GM21528 (cell line): ENCODE data around the gene ZNF888.
"Not testable (repeated sequence)": the region's sequence is repeated elsewhere in the genome, so short reads cannot be mapped to it uniquely, and the experiment has no call there.

Experiments used
- ATAC-seq: cut with Tn5 transposase; IDR thresholded peaks from one replicate; pipeline ENCODE4 v1.9.1; 2021; ENCODE audit warnings: mild to moderate bottlenecking, moderate library complexity; ENCODE audit not compliant: unreplicated experiment, low FRiP score

ZNF888 gene

DNA sequence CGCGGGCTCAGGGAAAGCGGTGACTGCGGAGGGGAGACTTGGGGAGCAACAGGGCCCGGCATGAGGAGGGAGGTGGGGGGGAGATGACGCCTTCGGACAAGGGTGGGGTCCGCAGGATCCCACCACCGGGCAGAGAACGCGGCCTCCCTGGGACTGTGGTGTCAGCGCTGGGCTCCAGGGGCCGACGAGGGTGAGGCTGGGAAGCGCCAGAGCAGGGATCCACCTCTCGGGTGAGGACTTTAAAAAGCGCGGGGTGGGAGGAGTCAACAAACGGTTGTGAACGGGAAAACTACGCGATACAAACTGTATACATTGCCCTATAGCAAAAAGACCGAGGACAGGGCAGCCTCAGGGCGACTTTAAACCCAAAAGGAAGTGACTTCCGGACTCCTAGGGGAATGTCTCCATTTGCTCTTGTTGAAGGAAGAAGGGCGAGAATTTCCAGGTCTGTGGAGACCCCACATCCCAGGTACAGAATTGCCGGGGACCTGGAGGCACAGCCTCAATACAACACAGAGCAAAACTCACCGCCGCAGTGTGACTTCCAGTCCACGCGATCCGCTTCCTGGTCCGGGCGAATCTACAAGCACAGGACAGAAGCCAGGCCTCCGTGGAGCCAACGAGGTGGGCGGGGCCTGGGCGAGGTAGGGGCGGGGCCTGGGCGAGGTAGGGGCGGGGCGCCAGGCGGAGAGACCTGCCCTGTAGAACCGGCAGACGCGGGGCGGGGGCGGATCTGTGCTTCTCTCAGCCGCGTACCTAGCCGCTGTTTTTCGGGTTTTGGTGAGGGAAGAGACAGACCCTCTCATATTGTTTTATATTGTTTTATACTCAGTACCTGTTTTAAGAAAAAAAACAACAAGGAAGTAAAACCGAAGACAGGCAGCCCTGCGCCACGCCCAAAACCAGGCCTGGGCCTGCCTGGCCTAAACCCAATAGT, at the start of gene ZNF888:
Gene ZNF888 (minus strand): TSS at position 588 of the 937 bp plus-strand sequence. CDS start 5,555 bp downstream, outside the sequence.
- ATAC-seq: no peak

DNA sequence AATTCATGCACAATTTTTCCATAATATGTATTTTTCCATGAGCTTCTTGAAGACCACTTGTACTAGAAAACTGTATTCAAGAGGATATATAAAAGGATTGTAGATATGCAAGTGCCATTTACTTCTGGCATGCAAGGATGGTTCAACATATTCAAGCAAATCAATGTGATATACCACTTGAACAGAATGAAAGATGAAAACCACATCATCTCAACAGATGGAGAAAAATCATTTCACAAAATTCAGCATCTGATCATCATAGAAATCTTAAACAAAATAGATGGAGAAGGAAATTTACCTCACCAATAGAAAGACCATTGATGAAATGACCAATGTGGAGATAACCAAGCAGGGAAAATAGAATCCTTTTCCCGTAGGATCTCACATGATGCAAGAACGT, 44.5 kb upstream of the ZNF888 start:
- no peak for ATAC-seq

DNA sequence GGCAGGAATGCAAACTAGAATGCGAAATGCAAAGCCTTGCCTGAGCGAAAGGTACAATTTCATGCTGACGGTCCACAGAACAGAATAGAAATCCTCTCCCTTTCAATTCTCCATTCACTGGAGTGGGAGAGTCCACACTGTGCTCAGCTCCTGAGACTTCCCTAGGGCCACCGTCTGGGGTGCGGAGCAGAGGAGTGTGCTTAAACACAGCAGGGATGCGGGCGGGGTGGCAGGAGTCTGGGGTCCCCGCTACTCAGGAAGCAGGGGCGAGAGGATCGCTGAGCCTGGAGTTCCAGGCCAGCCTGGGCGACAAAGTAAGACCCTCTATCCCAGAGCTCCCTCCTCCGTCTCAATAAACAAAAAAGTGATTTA, 40.0 kb upstream of the ZNF888 start:
- peak; percentile 22 for ATAC-seq

DNA sequence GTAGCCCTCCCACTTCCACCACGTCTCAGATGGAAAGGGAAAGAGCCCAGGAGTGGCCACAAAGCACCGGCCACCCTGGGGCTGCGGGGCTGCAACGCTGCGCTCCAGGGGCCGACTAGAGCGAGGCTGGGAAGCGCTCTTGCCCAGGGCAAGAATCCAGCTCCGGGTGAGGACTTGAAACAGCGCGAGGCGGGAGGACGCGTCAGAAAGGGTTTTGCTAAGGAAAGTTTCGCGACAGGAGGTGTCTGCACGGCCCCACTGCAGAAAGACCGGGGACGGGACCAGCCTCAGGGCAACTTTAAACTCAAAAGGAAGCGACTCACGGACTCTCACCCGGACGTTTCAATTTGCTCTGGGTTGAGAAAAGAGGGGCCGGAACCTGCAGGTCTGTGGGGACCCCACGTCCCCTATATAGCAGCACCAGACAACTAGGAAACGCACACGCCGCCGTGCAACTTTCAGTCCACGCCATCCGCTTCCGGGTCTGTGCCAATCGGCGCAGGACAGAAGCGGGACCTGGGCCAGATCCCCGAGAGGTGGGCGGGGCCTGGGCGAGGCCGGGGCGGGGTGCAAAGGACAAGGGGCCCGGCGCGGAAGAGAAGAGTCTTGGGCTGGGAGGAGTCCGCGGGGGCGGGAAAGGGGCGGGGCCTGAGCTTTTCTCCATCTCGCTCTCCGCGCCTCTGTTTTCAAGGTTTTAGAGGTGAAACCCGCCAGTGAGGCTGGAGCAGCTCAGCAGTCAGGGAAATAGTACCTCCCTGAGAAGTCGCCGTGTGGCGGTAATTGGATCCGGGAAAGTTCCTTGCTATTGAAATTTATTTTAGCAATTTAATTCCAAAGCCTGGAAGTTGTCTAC, 39.4 kb upstream of the ZNF888 start, which contains the start of gene ZNF816:
Gene ZNF816 (minus strand): TSS at position 488 of the 853 bp plus-strand sequence. CDS start 6,792 bp downstream, outside the sequence.
- ATAC-seq: peak; percentile 96

GRCh38 chr19:52961981-52962380, 38.8 kb upstream of the ZNF888 start:
- ATAC-seq: no peak

GRCh38 chr19:52959613-52960295, 36.5 kb upstream of the ZNF888 start:
- ATAC-seq: no peak

GRCh38 chr19:52957591-52957990, 34.4 kb upstream of the ZNF888 start:
- ATAC-seq: no peak

DNA sequence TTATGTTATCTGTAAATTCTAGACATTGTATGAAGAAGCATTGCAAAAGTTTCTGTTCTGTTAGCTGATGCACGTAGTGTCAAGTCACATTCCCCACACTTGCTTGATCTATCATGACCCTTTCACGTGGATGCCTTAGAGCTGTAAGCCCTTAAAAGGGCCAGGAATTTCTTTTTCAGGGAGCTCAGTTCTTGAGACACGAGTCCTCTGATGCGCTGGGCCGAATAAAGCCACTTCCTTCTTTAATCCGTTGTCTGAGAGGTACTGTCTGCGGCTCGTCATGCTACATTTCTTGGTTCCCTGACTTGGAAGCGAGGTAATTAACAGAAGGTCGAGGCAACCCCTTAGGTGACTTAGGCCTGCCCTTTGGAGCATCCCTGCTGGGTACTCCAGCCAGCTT, 33.7 kb upstream of the ZNF888 start:
- ATAC-seq: no peak

DNA sequence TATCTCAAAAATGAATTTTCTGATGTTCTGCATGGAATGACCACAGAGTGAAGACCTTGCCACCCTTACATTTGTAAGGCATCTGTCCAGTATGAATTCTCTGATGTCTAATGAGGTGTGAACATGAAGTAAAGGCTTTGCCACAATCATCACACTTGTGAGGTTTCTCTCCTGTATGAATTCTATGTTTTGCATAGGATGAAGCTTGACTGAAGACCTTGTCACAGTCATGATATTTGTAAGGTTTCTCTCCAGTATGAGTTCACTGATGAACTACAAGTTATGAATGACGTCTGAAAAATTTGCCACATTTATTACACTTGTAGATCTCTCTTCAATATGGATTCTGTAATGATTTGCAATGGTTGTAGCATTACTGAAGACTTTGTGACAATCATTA, 26.2 kb upstream of the ZNF888 start:
- ATAC-seq: no peak

DNA sequence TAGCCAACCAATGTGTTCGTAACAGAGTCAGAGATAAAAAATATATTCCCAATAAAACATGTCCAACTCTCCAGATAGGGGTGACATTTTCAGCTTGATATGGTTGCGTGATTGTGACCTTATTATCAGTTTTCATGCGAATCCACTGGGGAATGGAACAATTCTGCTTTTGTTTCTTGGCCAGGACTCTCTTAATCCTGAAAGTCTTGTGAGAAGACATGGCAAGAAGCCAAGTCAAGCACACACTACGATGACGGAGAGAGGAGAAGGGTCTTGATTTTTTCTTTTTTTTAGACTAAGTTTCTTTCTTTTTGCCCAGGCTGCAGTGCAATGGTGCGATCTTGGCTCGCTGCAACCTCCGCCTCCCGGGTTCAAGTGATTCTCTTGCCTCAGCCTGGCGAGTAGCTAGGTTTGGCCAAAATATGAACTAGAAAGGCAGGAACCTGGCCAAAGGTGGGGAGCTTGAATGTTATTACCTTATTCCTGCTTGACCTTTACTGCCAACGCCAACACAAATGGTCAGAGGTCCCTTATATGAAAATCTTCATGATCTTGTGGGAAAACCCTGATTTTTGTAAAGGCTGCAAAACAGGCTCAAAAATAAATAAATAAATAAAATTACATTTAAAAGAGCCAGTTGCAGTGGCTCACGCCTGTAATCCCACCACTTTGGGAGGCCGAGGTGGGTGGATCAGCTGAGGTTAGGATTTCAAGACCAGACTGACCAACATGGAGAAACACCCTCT, 25.0 kb upstream of the ZNF888 start:
- no peak for ATAC-seq

DNA sequence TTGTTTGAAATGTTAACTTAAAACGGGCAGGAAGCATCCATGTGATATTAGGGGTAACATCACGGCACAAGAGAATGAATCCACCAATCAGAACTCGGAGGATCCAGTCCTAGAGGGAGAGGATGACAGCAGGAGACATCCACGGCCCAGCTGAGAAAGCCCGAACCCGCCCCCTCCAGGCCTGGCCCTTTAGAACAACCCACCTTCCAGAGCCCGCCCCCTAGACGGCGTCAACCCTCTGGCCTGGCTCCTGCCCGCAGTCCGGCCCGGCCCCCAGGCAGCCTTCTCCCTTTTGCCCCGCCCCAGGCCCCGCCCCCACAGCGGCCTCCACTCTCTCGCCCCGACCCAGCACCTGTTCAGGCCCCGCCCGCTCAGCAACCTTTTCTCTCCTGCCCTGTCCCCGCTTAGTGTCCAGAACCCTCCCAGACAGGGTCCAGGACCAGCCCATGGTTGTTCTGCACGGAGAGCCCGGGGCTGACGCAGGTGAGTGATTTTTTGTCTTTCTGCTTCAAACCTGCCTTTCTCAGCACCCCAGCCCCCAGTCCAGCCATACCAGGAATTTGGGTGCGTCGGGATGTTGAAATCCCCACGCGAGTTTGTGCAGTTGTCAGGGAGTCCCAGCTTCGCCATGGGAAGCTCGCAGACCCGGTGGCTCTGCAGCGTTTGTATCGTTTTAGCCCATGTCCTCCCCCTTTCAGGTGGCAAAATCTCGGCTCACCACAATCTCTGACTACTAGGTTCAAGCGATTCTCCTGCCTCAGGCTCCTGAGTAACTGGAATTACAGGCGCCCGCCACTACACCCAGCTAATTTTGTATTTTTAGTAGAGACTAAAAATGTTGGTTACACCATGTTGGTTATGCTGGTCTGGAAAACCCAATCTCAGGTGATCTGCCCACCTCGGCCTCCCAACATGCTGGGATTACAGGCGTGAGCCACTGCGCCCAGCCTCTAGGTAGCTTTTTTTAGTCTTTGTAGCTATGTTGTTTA, 23.4 kb upstream of the ZNF888 start:
- ATAC-seq: no peak

DNA sequence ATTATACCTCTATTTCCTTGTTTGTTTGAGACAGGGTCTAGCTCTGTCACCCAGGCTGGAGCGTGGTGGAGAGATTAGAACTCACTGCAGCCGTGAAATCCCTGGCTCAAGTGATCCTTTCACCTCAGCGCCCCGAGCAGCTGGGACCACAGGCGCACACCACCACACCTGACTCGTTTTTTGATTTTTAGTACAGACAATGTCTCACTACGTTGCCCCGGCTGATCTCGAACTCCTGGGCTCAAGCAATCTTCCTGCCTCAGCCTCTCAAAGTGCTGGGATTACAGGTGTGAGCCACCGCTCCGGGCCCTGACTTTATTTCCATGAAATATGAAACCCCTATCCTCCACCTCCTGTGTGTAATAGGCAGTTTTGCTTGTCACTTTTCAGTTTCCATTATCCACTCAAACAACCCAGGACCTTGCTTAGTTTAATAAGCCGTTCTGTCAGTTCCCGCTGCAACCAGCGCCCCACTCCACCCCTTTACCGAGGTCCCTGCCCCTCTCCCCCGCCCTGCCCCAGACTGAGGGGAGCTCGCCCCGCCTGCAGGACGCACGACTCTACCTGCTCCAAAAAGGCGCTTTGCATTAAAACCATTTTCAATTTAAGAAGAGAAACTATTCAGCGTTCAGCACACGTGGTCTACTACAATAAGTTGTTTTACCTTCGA, 22.6 kb upstream of the ZNF888 start:
- no peak for ATAC-seq

DNA sequence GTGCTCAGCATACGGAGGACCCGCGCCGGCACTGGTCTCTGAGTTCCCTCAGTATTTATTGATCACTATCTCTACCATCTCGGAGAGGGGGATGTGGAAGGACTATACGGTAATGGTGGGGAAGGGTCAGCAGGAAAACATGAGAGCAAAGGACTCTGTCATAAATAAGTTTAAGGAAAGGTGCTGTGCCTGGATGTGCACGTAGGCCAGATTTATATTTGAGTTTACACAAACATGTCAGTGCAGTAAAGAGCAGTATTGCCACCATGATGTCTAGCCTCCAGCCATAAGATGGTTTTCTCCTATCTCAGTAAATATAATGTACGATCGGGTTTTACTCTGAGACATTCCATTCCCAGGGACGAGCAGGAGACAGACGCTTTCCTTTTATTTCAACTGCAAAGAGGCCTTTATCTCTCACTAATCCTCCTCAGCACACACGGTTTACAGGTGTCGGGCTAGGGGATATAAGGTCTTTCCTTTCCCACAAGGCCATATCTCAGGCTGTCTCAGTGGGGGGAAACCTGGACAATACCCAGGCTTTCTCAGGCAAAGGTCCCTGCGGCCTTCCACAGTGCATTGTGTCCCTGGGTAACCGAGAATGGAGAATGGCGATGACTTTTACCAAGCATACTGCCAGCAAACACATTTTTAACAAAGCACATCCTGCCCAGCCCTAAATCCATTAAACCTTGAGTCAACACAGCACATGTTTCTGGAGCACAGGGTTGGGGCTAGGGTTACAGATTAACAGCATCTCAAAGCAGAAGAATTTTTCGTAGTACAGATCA, 21.7 kb upstream of the ZNF888 start:
- ATAC-seq: not testable (repeated sequence)

- no peak for ATAC-seq
Observed at GRCh38 chr19:52943884-52944643, 20.8 kb upstream of the ZNF888 start.

GRCh38 chr19:52943134-52943883, 20.1 kb upstream of the ZNF888 start:
- no peak for ATAC-seq
